GM19043 (cell line): ENCODE data around the gene UBE2E1.

Experiments
- ATAC-seq: cut with Tn5 transposase; IDR thresholded peaks from one replicate; pipeline ENCODE4 v1.9.1; 2021; ENCODE audit warnings: low read depth; ENCODE audit not compliant: unreplicated experiment

The UBE2E1 gene

GRCh38 chr3:23940775-23941174, 135.0 kb downstream of the UBE2E1 start:
- no peak for ATAC-seq
